ENCODE data around the gene ACSF3.
"Not testable (repeated sequence)": the region's sequence is repeated elsewhere in the genome, so short reads cannot be mapped to it uniquely, and the experiment has no call there.

ACSF3 gene

GRCh38 chr16:89090669-89091426, 2.8 kb upstream of the ACSF3 start:
- no peak for FAIRE-seq

GRCh38 chr16:89092013-89092412, 1.6 kb upstream of the ACSF3 start:
- no peak for FAIRE-seq
- DNase-seq (ENCODE audit: extremely low spot score, insufficient read length, low read depth), result no peak

More at GRCh38 chr16:89090669-89091426, 2.8 kb upstream of the ACSF3 start:
- no peak for DNase-seq (ENCODE audit: extremely low spot score, insufficient read length, low read depth)

DNA sequence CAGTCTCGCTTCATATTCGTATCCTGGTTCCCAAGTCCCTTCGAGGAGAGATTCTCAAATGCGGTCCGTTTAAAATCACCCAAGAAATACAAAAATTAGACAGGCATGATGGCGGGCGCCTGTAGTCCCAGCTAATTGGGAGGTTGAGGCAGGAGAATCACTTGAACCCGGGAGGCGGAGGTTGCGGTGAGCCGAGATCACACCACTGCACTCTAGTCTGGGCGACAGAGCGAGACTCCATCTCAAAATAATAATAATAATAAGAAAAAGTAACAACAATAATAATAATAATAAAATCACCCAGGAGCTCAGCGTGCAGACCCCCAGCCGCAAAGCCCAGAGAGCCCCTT, 425 bp upstream of the ACSF3 start:
- not testable (repeated sequence) for FAIRE-seq; DNase-seq (ENCODE audit: extremely low spot score, insufficient read length, low read depth)

GRCh38 chr16:89094252-89094879, 714 bp downstream of the ACSF3 start:
- DNase-seq (ENCODE audit: extremely low spot score, insufficient read length, low read depth) (no peak), FAIRE-seq (no peak)

GRCh38 chr16:89094880-89095258, 1.2 kb downstream of the ACSF3 start:
- FAIRE-seq (no peak), DNase-seq (ENCODE audit: extremely low spot score, insufficient read length, low read depth) (no peak)

DNA sequence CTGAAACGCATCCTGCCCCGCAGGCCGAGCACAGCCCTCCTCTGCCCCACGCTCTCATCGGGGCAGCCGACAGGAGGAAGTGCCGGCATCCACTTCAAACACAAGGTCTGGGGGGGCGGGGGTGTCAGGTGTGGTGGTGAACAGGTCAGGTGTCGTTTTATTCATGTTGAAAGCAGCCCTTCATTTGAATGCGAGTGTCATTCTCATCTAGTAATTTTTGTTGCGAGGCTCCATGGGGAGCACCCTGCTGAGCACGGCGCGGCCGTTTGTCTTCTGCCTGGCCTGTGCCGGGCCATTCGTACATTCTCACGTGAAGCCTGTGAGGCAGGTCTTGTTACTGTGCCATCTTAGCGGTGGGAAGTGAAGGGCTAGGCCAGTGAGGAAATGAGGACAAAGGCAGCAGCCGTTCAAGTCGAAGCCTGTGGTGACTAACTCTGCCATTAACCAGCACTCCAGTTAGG, 1.9 kb downstream of the ACSF3 start:
- DNase-seq (ENCODE audit: extremely low spot score, insufficient read length, low read depth) (no peak), FAIRE-seq (no peak)

- DNase-seq (ENCODE audit: extremely low spot score, insufficient read length, low read depth) (no peak), FAIRE-seq (no peak)
These were observed 2.5 kb downstream of the ACSF3 start for GRCh38 chr16:89096042-89096717.

GRCh38 chr16:89096768-89097391, 3.2 kb downstream of the ACSF3 start:
- FAIRE-seq (no peak), DNase-seq (ENCODE audit: extremely low spot score, insufficient read length, low read depth) (no peak)

- FAIRE-seq, result no peak
- DNase-seq (ENCODE audit: extremely low spot score, insufficient read length, low read depth), result no peak
These were observed 3.7 kb downstream of the ACSF3 start for GRCh38 chr16:89097392-89097772.

DNA sequence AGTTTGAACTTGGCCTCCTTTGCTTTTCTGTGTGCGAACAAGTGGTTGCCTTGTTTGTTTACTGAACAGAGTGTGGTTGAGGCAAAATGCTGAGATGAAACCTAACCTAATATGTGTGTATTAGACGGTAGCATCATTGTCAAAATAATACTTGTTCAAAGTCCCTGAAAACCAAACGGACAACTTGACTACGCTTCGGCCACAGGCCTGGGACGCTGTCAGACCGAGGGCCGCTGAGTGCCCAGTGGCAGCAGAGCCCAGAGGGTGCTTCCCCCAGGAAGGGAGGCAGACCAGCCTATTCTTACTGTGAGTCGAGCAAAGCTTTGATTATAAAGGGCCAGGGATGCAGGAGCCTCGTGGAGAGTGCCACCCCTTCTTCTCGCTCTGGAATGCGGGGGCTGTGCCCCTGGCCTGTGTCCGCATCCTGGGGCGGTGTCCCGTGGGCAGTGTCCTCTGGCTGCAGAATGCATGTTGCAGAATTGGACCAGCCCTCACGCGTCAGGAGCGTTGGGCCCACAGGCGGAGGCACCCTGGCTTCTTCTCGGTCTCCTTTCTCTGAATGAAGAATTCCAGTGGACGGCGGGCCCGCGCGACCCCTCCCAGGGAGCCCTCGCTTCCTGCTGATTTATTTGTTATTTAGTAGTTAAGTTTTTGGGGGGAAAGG, 5.2 kb downstream of the ACSF3 start:
- no peak for DNase-seq (ENCODE audit: extremely low spot score, insufficient read length, low read depth)
- FAIRE-seq, result peak; percentile 75

DNA sequence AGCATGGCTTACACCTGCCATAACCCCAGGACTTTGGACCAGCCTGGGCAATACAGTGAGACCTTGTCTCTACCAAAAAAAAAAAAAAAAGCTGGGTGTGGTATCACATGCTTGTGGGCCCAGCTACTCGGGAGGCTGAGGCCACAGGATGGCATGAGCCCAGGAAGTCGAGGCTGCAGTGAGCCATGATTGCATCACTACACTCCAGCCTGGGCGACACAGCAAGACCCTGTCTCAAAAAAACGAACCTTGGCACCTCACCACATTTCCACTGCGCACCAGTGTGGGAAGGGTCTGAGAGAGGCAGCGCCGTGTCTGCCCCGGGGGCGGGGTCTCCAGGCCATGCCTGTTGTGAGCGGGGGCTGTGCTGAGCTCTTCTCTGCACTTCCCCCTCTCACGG, 6.3 kb downstream of the ACSF3 start:
- FAIRE-seq, result no peak

DNA sequence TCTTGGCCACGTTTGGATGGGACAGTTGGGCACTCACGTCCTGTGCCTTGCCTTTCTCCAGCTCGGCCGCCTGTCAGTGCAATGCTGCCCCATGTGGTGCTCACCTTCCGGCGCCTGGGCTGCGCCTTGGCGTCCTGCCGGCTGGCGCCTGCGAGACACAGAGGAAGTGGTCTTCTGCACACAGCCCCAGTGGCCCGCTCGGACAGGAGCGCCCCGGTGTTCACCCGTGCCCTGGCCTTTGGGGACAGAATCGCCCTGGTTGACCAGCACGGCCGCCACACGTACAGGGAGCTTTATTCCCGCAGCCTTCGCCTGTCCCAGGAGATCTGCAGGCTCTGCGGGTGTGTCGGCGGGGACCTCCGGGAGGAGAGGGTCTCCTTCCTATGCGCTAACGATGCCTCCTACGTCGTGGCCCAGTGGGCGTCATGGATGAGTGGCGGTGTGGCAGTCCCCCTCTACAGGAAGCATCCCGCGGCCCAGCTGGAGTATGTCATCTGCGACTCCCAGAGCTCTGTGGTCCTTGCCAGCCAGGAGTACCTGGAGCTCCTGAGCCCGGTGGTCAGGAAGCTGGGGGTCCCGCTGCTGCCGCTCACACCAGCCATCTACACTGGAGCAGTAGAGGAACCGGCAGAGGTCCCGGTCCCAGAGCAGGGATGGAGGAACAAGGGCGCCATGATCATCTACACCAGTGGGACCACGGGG, 7.1 kb downstream of the ACSF3 start:
- no peak for FAIRE-seq
- DNase-seq (ENCODE audit: extremely low spot score, insufficient read length, low read depth), result no peak

More for the DNA sequence above, 6.3 kb downstream of the ACSF3 start:
- DNase-seq (ENCODE audit: extremely low spot score, insufficient read length, low read depth), result no peak

GRCh38 chr16:89101303-89102040, 7.8 kb downstream of the ACSF3 start:
- FAIRE-seq, result no peak
- no peak for DNase-seq (ENCODE audit: extremely low spot score, insufficient read length, low read depth)

- no peak for DNase-seq (ENCODE audit: extremely low spot score, insufficient read length, low read depth)
- no peak for FAIRE-seq
These were observed 8.4 kb downstream of the ACSF3 start for GRCh38 chr16:89102041-89102471.

DNA sequence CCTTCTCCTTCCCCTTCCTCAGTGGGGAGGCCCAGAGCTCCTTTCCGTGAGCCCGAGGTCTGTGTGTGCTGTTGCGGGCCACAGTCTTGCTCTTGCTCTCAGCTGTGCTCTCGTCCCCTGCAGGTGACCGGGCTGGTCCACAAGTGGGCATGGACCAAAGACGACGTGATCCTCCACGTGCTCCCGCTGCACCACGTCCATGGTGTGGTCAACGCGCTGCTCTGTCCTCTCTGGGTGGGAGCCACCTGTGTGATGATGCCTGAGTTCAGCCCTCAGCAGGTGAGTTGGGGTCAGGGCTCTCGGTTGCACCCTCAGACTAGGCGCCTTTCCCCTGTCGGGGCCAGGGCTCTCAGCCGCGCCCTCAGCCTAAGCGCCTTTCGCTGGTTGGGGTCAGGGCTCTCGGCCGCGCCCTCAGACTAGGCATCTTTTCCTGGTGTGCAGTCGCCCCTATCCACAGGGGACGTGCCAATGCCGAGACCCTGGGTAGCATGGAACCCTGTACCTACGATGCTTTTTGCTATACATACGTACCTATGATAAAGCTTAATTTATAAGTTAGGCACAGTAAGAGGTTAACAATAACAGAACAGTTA, 8.9 kb downstream of the ACSF3 start:
- FAIRE-seq (no peak), DNase-seq (ENCODE audit: extremely low spot score, insufficient read length, low read depth) (no peak)

GRCh38 chr16:89103156-89103555, 9.5 kb downstream of the ACSF3 start:
- FAIRE-seq (no peak), DNase-seq (ENCODE audit: extremely low spot score, insufficient read length, low read depth) (no peak)

GRCh38 chr16:89103781-89104180, 10.1 kb downstream of the ACSF3 start:
- no peak for DNase-seq (ENCODE audit: extremely low spot score, insufficient read length, low read depth)
- FAIRE-seq, result no peak

- no peak for DNase-seq (ENCODE audit: extremely low spot score, insufficient read length, low read depth)
- FAIRE-seq, result no peak
These were observed 10.7 kb downstream of the ACSF3 start for GRCh38 chr16:89104303-89104702.
